H9 (cell line): ENCODE measurements around the gene TLN1. TPM values are rescaled to one million over a fixed set of nuclear protein-coding genes. Genes with fewer than 3 reads are reported as not detected.

Experiments
- DNase-seq: peaks from one replicate; pipeline ENCODE4 v3.0.0-alpha.2; 2017
- H2AFZ ChIP-seq: one replicate; pipeline ENCODE4 v1.6.1; 2013; ENCODE audit warnings: mild to moderate bottlenecking, low read length, control low read depth, moderate library complexity
- H2AK5ac ChIP-seq: 2 replicates; pipeline ENCODE4 v1.6.1; 2013; ENCODE audit warnings: low read length, control low read depth, mixed read lengths; ENCODE audit not compliant: insufficient read length
- H2BK120ac ChIP-seq: one replicate; pipeline ENCODE4 v1.6.1; 2013; ENCODE audit warnings: low read depth, mild to moderate bottlenecking, low read length, control low read depth, inconsistent platforms; ENCODE audit not compliant: poor library complexity, severe bottlenecking
- H2BK12ac ChIP-seq: 2 replicates; pipeline ENCODE4 v1.6.1; 2013; ENCODE audit warnings: low read length, control low read depth, mixed read lengths, low read depth; ENCODE audit not compliant: insufficient read length
- H2BK15ac ChIP-seq: 2 replicates; pipeline ENCODE4 v1.6.1; 2013; ENCODE audit warnings: low read depth, low read length, control low read depth
- H2BK20ac ChIP-seq: one replicate; pipeline ENCODE4 v1.6.1; 2013; ENCODE audit warnings: low read depth, mild to moderate bottlenecking, low read length, control low read depth, inconsistent platforms; ENCODE audit not compliant: poor library complexity, severe bottlenecking
- H2BK5ac ChIP-seq: 2 replicates; pipeline ENCODE4 v1.6.1; 2013; ENCODE audit warnings: low read length, control low read depth, mixed read lengths; ENCODE audit not compliant: insufficient read length
- H3K14ac ChIP-seq: 2 replicates; pipeline ENCODE4 v1.6.1; 2013; ENCODE audit warnings: low read length, control low read depth; ENCODE audit not compliant: insufficient read depth
- H3K18ac ChIP-seq: 2 replicates; pipeline ENCODE4 v1.6.1; 2013; ENCODE audit warnings: low read depth, mild to moderate bottlenecking, mixed read lengths, low read length, control low read depth; ENCODE audit not compliant: insufficient read length
- H3K23ac ChIP-seq: 2 replicates; pipeline ENCODE4 v1.6.1; 2013; ENCODE audit warnings: low read length, control low read depth, mixed read lengths, low read depth; ENCODE audit not compliant: insufficient read length
- H3K23me2 ChIP-seq: 2 replicates; pipeline ENCODE4 v1.6.1; 2013; ENCODE audit warnings: low read depth, mild to moderate bottlenecking, mixed read lengths, low read length, control low read depth; ENCODE audit not compliant: insufficient read length, poor library complexity, severe bottlenecking
- H3K27ac ChIP-seq: 2 replicates; pipeline ENCODE4 v1.5.1; 2013; ENCODE audit warnings: low read length, control low read depth, mixed read lengths, low read depth; ENCODE audit not compliant: insufficient read length
- H3K27me3 ChIP-seq: 2 replicates; pipeline ENCODE4 v1.6.1; 2013; ENCODE audit warnings: low read length, control low read depth, inconsistent platforms; ENCODE audit not compliant: insufficient read depth
- H3K4ac ChIP-seq: 2 replicates; pipeline ENCODE4 v1.6.1; 2013; ENCODE audit warnings: low read depth, mild to moderate bottlenecking, control low read depth, inconsistent platforms, low read length, moderate library complexity
- H3K4me1 ChIP-seq: 2 replicates; pipeline ENCODE4 v1.6.1; 2013; ENCODE audit warnings: low read length, control low read depth, inconsistent platforms; ENCODE audit not compliant: insufficient read depth
- H3K4me2 ChIP-seq: 2 replicates; pipeline ENCODE4 v1.6.1; 2013; ENCODE audit warnings: low read length, control low read depth, mixed read lengths; ENCODE audit not compliant: insufficient read length, insufficient read depth
- H3K56ac ChIP-seq: 2 replicates; pipeline ENCODE4 v1.6.1; 2013; ENCODE audit warnings: low read depth, mild to moderate bottlenecking, mixed read lengths, low read length, control low read depth; ENCODE audit not compliant: insufficient read length
- H3K79me1 ChIP-seq: 2 replicates; pipeline ENCODE4 v1.6.1; 2013; ENCODE audit warnings: low read depth, mild to moderate bottlenecking, moderate library complexity, low read length, control low read depth, inconsistent platforms; ENCODE audit not compliant: insufficient read depth, poor library complexity, severe bottlenecking
- H3K79me2 ChIP-seq: 2 replicates; pipeline ENCODE4 v1.6.1; 2013; ENCODE audit warnings: low read length, control low read depth, inconsistent platforms; ENCODE audit not compliant: insufficient read depth
- H3K9ac ChIP-seq: 2 replicates; pipeline ENCODE4 v1.6.1; 2013; ENCODE audit warnings: low read length, control low read depth, mixed read lengths; ENCODE audit not compliant: insufficient read length; ENCODE audit errors: extremely low read depth
- H3K9me3 ChIP-seq: one replicate; pipeline ENCODE4 v1.6.1; 2013; ENCODE audit warnings: low read depth, low read length, inconsistent platforms; ENCODE audit not compliant: control insufficient read depth
- H3T11ph ChIP-seq: one replicate; pipeline ENCODE4 v1.6.1; 2013; ENCODE audit warnings: mild to moderate bottlenecking, low read length, control low read depth, inconsistent platforms
- H4K20me1 ChIP-seq: one replicate; pipeline ENCODE4 v1.6.1; 2013; ENCODE audit not compliant: control insufficient read depth, insufficient read length, insufficient read depth
- H4K5ac ChIP-seq: 2 replicates; pipeline ENCODE4 v1.6.1; 2013; ENCODE audit warnings: low read depth, mild to moderate bottlenecking, mixed read lengths, low read length, control low read depth; ENCODE audit not compliant: insufficient read length
- H4K8ac ChIP-seq: replicated peaks from 2 replicates; pipeline ENCODE4 v1.6.1; 2013; ENCODE audit warnings: low read length, control low read depth, mixed read lengths, low read depth; ENCODE audit not compliant: insufficient read length
- H4K91ac ChIP-seq: 2 replicates; pipeline ENCODE4 v1.6.1; 2013; ENCODE audit warnings: low read depth, mild to moderate bottlenecking, moderate library complexity, mixed read lengths, low read length, control low read depth; ENCODE audit not compliant: insufficient read length
- H3K27ac Mint-ChIP-seq, 3 experiments: 2 replicates in 2 of 3; 3 replicates in 1 of 3; pipeline ENCODE4 v1.8.0; 2020 to 2021; ENCODE audit warnings: mixed read lengths in 3 of 3, mild to moderate bottlenecking in 1 of 3, moderate library complexity in 1 of 3
- H3K27me3 Mint-ChIP-seq: 2 replicates; pipeline ENCODE4 v1.8.0; 2021; ENCODE audit warnings: low read depth, mild to moderate bottlenecking, moderate library complexity, mixed read lengths
- H3K36me3 Mint-ChIP-seq, 3 experiments: 2 replicates in 2 of 3; 3 replicates in 1 of 3; pipeline ENCODE4 v1.8.0; 2020 to 2021; ENCODE audit warnings: low read depth in 3 of 3, mixed read lengths in 3 of 3; ENCODE audit not compliant: insufficient read depth in 1 of 3
- H3K4me1 Mint-ChIP-seq, 2 experiments: 2 replicates each; pipeline ENCODE4 v1.8.0; 2020; ENCODE audit warnings: mixed read lengths in 2 of 2
- H3K4me3 Mint-ChIP-seq, 2 experiments: 2 replicates in 1 of 2; 3 replicates in 1 of 2; pipeline ENCODE4 v1.8.0; 2020 to 2021; ENCODE audit warnings: mild to moderate bottlenecking in 2 of 2, mixed read lengths in 2 of 2, moderate library complexity in 1 of 2
- H3K9me3 Mint-ChIP-seq, 2 experiments: 2 replicates in 1 of 2; 3 replicates in 1 of 2; pipeline ENCODE4 v1.8.0; 2020; ENCODE audit warnings: mild to moderate bottlenecking in 2 of 2, mixed read lengths in 2 of 2, moderate library complexity in 1 of 2
- CTCF ChIP-seq: fragments of 200-600 bp; sonication (generic); conservative IDR thresholded peaks from 3 replicates; pipeline ENCODE4 v1.8.0; 2021; ENCODE audit warnings: antibody characterized with exemption, mild to moderate bottlenecking
- WGBS: extraction: QIAGEN DNeasy Blood & Tissue Kit; methylation state at CpG from one replicate; pipeline ENCODE4 v1.1.7; 2013; ENCODE audit warnings: missing lambda C conversion rate, low lambda C conversion rate, mixed read lengths; ENCODE audit not compliant: insufficient read length; ENCODE audit errors: extremely low coverage; 5-methylcytosine and 5-hydroxymethylcytosine counted together
- total RNA-seq: library from RNA; stranded (reverse); gene quantifications from 2 replicates; pipeline ENCODE4 v1.2.1, GENCODE V29; 2021

Gene TLN1
- total RNA-seq, 1 experiment from 2014 or later = 102 TPM

- H4K91ac ChIP-seq = no peak overlapping the region
- H4K8ac ChIP-seq = no peak overlapping the region
- H3K56ac ChIP-seq = no peak overlapping the region
- no peaks in the 10 kb centered on the region for H3K79me1 ChIP-seq
- H3K27ac ChIP-seq = no peak overlapping the region
- no peak overlapping the region for H3K9ac ChIP-seq
- Mint-ChIP-seq H3K27ac (no peak overlapping the region), H3K27me3 (no peaks in the 10 kb centered on the region; the same call in 1 of the 2 replicates), H3K4me3 (no peak overlapping the region), H3K4me1 (peaks cover 0 to 9% of the 10 kb centered on the region in 2 experiments; a peak in 2 of 4 replicates), H3K36me3 (peaks cover 45 to 96% (median 84%) of the 10 kb centered on the region in 3 experiments), H3K9me3 (no peaks in the 10 kb centered on the region)
- no peak overlapping the region for H3K4me2 ChIP-seq
- no peaks in the 10 kb centered on the region for H3K23me2 ChIP-seq
- H3K23ac ChIP-seq = no peak overlapping the region
- no peak overlapping the region for H3K14ac ChIP-seq
- H2AK5ac ChIP-seq = no peak overlapping the region
- H2BK20ac ChIP-seq = no peak overlapping the region
- H2AFZ ChIP-seq = no peak overlapping the region
- no peak overlapping the region for H2BK15ac ChIP-seq
- no peaks in the 10 kb centered on the region for H3K79me2 ChIP-seq
- DNase-seq = no peak
- no peak for TF ChIP-seq CTCF
- H4K20me1 ChIP-seq = no peaks in the 10 kb centered on the region
- H3T11ph ChIP-seq = no peak overlapping the region
- H3K27me3 ChIP-seq = no peaks in the 10 kb centered on the region
- no peak overlapping the region for H2BK12ac ChIP-seq
- no peak overlapping the region for H3K4ac ChIP-seq
- H4K5ac ChIP-seq = no peak overlapping the region
- no peak overlapping the region for H3K18ac ChIP-seq
- no peak overlapping the region for H2BK120ac ChIP-seq
- H3K4me1 ChIP-seq = no peaks in the 10 kb centered on the region
- no peak overlapping the region for H2BK5ac ChIP-seq
- no CpG with 5 or more reads among the region's 15 CpGs for WGBS
- no peaks in the 10 kb centered on the region for H3K9me3 ChIP-seq
Observed at GRCh38 chr9:35718721-35719511, 13.1 kb downstream of the TLN1 start.
